SK-N-SH treated with all-trans-retinoic acid at 6 μM for 48 hours (cell line): ENCODE results near the gene CACNA1I.

Experiments used
- ATAC-seq: fragments of 200-7000 bp; cut with Tn5 transposase; 3 replicates; pipeline ENCODE4 v1.9.1; 2020; ENCODE audit warnings: mild to moderate bottlenecking, moderate library complexity
- ARNTL ChIP-seq: fragments of 450-650 bp; formaldehyde crosslinking; IDR thresholded peaks from 2 replicates; pipeline ENCODE4 v1.5.0; 2020; ENCODE audit warnings: low read depth, mild to moderate bottlenecking, moderate library complexity, borderline replicate concordance
- BACH2 ChIP-seq: fragments of 250-450 bp; sonication (Bioruptor Pico); IDR thresholded peaks from 2 replicates; pipeline ENCODE4 v1.9.0; 2021; ENCODE audit warnings: mild to moderate bottlenecking, borderline replicate concordance
- CSDC2 ChIP-seq: fragments of 250-450 bp; sonication (Bioruptor Pico); IDR thresholded peaks from 2 replicates; pipeline ENCODE4 v1.5.0; 2020; ENCODE audit warnings: mild to moderate bottlenecking, moderate library complexity
- ESRRG ChIP-seq: fragments of 250-450 bp; sonication (Bioruptor Pico); IDR thresholded peaks from 2 replicates; pipeline ENCODE4 v1.6.1; 2021; ENCODE audit warnings: mild to moderate bottlenecking
- OSR1 ChIP-seq: fragments of 250-450 bp; sonication (Bioruptor Pico); IDR thresholded peaks from 2 replicates; pipeline ENCODE4 v1.8.0; 2022; ENCODE audit warnings: moderate library complexity, mild to moderate bottlenecking, inconsistent platforms
- PPARA ChIP-seq: fragments of 250-450 bp; sonication (Bioruptor Pico); IDR thresholded peaks from 2 replicates; pipeline ENCODE4 v1.5.0; 2020; ENCODE audit warnings: mild to moderate bottlenecking, borderline replicate concordance
- RARB ChIP-seq: fragments of 250-450 bp; sonication (Bioruptor Pico); IDR thresholded peaks from 2 replicates; pipeline ENCODE4 v1.8.0; 2021; ENCODE audit warnings: mild to moderate bottlenecking, moderate library complexity
- SNAI2 ChIP-seq: fragments of 250-450 bp; sonication (Bioruptor Pico); IDR thresholded peaks from 2 replicates; pipeline ENCODE4 v1.5.0; 2020; ENCODE audit warnings: mild to moderate bottlenecking, moderate library complexity
- TCF4 ChIP-seq: fragments of 250-450 bp; sonication (Bioruptor Pico); IDR thresholded peaks from 2 replicates; pipeline ENCODE4 v1.8.0; 2021; ENCODE audit warnings: mild to moderate bottlenecking, moderate library complexity, borderline replicate concordance
- TOX ChIP-seq: fragments of 250-450 bp; sonication (Bioruptor Pico); IDR thresholded peaks from 2 replicates; pipeline ENCODE4 v1.8.0; 2021; ENCODE audit warnings: mild to moderate bottlenecking, moderate library complexity, borderline replicate concordance
- ZC3H10 ChIP-seq: fragments of 250-450 bp; sonication (Bioruptor Pico); IDR thresholded peaks from 2 replicates; pipeline ENCODE4 v1.5.1; 2021; ENCODE audit warnings: mild to moderate bottlenecking, moderate library complexity
- ZFP3 ChIP-seq: fragments of 250-450 bp; sonication (Bioruptor Pico); IDR thresholded peaks from 2 replicates; pipeline ENCODE4 v1.5.0; 2020; ENCODE audit warnings: mild to moderate bottlenecking, moderate library complexity
- ZFP30 ChIP-seq: fragments of 450-650 bp; formaldehyde crosslinking; IDR thresholded peaks from 2 replicates; pipeline ENCODE4 v1.5.0; 2022; ENCODE audit warnings: mild to moderate bottlenecking, moderate library complexity
- ZNF565 ChIP-seq: fragments of 450-650 bp; formaldehyde crosslinking; conservative IDR thresholded peaks from 2 replicates; pipeline ENCODE4 v1.5.0; 2020; ENCODE audit warnings: low read depth, mild to moderate bottlenecking, moderate library complexity
- ZNF70 ChIP-seq: fragments of 450-650 bp; formaldehyde crosslinking; IDR thresholded peaks from 2 replicates; pipeline ENCODE4 v1.5.0; 2020; ENCODE audit warnings: mild to moderate bottlenecking, moderate library complexity
- ZNF8 ChIP-seq: fragments of 450-650 bp; formaldehyde crosslinking; IDR thresholded peaks from 2 replicates; pipeline ENCODE4 v1.5.0; 2020; ENCODE audit warnings: mild to moderate bottlenecking, moderate library complexity
- TF ChIP-seq, protein P1 (sequence below): fragments of 250-450 bp; sonication (Bioruptor Pico); IDR thresholded peaks from 2 replicates; pipeline ENCODE4 v1.8.0; 2020; ENCODE audit warnings: mild to moderate bottlenecking, moderate library complexity, borderline replicate concordance
- TF ChIP-seq, protein P2 (sequence below): fragments of 250-450 bp; sonication (Bioruptor Pico); IDR thresholded peaks from 2 replicates; pipeline ENCODE4 v1.8.0; 2021; ENCODE audit warnings: low read depth, mild to moderate bottlenecking, moderate library complexity, borderline replicate concordance
- TF ChIP-seq, protein P3 (sequence below): fragments of 250-450 bp; sonication (Bioruptor Pico); IDR thresholded peaks from 2 replicates; pipeline ENCODE4 v1.5.0; 2020; ENCODE audit warnings: mild to moderate bottlenecking, moderate library complexity
- TF ChIP-seq, protein P4 (sequence below): fragments of 250-450 bp; sonication (Bioruptor Pico); IDR thresholded peaks from 2 replicates; pipeline ENCODE4 v1.5.1; 2020; ENCODE audit warnings: low read depth, mild to moderate bottlenecking, moderate library complexity
- TF ChIP-seq, protein P5 (sequence below): fragments of 250-450 bp; sonication (Bioruptor Pico); IDR thresholded peaks from 2 replicates; pipeline ENCODE4 v1.5.1; 2021; ENCODE audit warnings: mild to moderate bottlenecking, moderate library complexity

CACNA1I gene

DNA sequence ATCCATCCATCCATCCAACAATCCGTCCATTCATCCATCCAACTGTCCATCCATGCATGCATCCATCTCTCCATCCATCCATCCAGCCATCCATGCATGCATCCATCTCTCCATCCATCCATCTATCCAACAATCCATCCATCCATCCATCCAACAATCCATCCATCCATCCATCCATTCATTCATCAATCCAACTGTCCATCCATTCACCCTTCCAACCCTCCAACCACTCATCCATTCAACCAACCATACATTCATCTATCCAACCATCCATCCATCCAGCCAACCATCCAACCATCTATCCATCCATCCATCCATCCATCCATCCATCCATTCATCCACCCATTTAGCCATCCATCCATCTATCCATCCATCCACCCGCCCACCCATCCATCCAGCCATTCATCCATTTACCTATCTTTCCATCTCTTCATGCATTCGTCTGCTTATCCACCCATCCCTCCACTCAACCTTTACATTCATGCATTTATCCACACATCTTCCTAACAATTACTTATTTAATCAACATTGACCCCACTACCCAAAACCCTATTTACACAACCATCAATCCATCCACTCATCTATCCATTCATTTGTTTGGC lies 12.6 kb downstream of the CACNA1I start (continued):
- TF ChIP-seq ZNF565 (CRISPR knock-in tag) (no peak), ZC3H10 (CRISPR knock-in tag) (no peak), ARNTL (CRISPR knock-in tag) (no peak), TCF4 (CRISPR knock-in tag) (no peak), SNAI2 (CRISPR knock-in tag) (no peak), ZFP3 (CRISPR knock-in tag) (no peak), TOX (CRISPR knock-in tag) (no peak), ZFP30 (CRISPR knock-in tag) (no peak), ZNF8 (CRISPR knock-in tag) (no peak), ZNF70 (CRISPR knock-in tag) (no peak), CSDC2 (CRISPR knock-in tag) (no peak)
- TF ChIP-seq, protein P1, sequence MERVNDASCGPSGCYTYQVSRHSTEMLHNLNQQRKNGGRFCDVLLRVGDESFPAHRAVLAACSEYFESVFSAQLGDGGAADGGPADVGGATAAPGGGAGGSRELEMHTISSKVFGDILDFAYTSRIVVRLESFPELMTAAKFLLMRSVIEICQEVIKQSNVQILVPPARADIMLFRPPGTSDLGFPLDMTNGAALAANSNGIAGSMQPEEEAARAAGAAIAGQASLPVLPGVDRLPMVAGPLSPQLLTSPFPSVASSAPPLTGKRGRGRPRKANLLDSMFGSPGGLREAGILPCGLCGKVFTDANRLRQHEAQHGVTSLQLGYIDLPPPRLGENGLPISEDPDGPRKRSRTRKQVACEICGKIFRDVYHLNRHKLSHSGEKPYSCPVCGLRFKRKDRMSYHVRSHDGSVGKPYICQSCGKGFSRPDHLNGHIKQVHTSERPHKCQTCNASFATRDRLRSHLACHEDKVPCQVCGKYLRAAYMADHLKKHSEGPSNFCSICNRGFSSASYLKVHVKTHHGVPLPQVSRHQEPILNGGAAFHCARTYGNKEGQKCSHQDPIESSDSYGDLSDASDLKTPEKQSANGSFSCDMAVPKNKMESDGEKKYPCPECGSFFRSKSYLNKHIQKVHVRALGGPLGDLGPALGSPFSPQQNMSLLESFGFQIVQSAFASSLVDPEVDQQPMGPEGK (CRISPR knock-in tag) = no peak

DNA sequence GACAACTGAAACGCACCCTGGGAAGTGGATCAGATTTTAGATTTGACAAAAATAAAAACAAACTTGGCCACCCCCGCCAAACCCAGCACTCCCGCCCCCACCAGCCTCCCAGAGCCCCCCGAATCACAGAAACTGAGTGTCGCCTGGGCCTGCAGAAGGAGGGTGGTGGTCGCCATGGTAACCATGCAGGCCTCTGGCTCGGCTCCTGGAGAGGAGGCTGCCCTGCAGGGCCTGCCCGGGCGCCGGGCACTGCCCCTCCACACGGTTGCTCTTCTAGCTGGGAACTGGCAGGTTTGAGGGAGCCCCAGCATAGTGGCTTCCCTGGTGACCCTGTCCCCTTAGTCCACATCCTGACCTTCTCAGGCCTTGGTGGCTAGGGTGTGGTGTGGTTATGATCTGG lies 19.3 kb downstream of the CACNA1I start:
- ATAC-seq = no peak
- no peak for TF ChIP-seq ZNF70 (CRISPR knock-in tag)

DNA sequence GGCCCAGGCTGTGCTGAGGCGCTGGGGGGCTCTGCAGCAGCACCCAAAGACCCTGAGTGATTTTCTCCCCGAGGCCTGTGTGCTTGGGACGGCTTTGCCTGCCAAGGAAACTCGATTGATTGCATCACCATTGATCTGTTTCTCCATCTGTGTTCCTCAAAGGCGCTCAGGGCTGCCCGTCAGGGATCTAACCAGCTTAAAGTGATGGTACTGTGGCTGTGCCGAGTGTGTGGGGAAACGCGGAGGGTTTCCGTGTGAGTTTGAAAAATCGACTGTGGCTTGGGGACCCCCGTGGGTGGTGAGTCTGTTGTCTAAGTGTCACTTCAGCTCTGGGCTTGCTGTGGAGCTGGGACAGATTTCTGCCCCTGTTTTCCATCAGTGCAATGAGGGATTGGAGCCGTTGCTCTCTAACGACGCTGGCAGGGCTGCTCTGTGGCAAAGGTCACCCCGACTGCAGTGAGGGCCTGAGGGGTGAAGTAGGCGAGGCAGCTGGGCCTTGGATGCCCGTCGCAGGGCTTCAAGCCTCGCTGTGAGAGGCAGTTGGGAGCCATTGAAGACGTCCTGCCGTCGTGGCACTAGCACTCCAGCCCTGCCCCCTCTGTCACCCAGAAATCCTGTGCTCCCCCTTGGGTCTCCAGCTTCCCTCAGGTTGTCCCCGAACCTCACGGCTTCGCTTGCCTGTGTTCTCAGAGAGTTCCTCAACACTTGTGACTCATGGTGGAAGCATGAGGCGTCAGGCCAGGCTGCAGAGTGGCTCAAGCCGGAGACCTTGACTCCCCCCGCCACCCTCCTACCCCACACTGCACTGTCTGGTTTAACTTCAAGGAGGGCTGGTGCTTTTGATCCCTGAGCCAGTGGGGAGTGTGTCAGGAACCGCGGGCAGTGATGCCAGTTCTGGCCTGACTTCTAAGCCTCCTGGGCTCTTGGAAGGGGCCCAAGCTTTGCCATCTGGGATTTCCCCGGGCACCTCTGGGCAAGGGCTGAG lies 21.8 kb downstream of the CACNA1I start:
- TF ChIP-seq, protein P2, sequence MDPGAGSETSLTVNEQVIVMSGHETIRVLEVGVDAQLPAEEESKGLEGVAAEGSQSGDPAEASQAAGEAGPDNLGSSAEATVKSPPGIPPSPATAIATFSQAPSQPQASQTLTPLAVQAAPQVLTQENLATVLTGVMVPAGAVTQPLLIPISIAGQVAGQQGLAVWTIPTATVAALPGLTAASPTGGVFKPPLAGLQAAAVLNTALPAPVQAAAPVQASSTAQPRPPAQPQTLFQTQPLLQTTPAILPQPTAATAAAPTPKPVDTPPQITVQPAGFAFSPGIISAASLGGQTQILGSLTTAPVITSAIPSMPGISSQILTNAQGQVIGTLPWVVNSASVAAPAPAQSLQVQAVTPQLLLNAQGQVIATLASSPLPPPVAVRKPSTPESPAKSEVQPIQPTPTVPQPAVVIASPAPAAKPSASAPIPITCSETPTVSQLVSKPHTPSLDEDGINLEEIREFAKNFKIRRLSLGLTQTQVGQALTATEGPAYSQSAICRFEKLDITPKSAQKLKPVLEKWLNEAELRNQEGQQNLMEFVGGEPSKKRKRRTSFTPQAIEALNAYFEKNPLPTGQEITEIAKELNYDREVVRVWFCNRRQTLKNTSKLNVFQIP (CRISPR knock-in tag) = no peak
- TF ChIP-seq, protein P1 (CRISPR knock-in tag) = no peak
- TF ChIP-seq OSR1 (CRISPR knock-in tag) = no peak
- no peak for TF ChIP-seq ZNF8 (CRISPR knock-in tag)
- TF ChIP-seq BACH2 = no peak
- no peak for TF ChIP-seq ZFP30 (CRISPR knock-in tag)
- no peak for TF ChIP-seq SNAI2 (CRISPR knock-in tag)
- TF ChIP-seq, protein P3, sequence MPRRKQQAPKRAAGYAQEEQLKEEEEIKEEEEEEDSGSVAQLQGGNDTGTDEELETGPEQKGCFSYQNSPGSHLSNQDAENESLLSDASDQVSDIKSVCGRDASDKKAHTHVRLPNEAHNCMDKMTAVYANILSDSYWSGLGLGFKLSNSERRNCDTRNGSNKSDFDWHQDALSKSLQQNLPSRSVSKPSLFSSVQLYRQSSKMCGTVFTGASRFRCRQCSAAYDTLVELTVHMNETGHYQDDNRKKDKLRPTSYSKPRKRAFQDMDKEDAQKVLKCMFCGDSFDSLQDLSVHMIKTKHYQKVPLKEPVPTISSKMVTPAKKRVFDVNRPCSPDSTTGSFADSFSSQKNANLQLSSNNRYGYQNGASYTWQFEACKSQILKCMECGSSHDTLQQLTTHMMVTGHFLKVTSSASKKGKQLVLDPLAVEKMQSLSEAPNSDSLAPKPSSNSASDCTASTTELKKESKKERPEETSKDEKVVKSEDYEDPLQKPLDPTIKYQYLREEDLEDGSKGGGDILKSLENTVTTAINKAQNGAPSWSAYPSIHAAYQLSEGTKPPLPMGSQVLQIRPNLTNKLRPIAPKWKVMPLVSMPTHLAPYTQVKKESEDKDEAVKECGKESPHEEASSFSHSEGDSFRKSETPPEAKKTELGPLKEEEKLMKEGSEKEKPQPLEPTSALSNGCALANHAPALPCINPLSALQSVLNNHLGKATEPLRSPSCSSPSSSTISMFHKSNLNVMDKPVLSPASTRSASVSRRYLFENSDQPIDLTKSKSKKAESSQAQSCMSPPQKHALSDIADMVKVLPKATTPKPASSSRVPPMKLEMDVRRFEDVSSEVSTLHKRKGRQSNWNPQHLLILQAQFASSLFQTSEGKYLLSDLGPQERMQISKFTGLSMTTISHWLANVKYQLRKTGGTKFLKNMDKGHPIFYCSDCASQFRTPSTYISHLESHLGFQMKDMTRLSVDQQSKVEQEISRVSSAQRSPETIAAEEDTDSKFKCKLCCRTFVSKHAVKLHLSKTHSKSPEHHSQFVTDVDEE (CRISPR knock-in tag) = no peak
- TF ChIP-seq TOX (CRISPR knock-in tag) = no peak
- TF ChIP-seq ESRRG (CRISPR knock-in tag) = no peak
- TF ChIP-seq, protein P4, sequence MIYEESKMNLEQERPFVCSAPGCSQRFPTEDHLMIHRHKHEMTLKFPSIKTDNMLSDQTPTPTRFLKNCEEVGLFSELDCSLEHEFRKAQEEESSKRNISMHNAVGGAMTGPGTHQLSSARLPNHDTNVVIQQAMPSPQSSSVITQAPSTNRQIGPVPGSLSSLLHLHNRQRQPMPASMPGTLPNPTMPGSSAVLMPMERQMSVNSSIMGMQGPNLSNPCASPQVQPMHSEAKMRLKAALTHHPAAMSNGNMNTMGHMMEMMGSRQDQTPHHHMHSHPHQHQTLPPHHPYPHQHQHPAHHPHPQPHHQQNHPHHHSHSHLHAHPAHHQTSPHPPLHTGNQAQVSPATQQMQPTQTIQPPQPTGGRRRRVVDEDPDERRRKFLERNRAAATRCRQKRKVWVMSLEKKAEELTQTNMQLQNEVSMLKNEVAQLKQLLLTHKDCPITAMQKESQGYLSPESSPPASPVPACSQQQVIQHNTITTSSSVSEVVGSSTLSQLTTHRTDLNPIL (CRISPR knock-in tag) = no peak
- TF ChIP-seq ARNTL (CRISPR knock-in tag) = no peak
- TF ChIP-seq, protein P5, sequence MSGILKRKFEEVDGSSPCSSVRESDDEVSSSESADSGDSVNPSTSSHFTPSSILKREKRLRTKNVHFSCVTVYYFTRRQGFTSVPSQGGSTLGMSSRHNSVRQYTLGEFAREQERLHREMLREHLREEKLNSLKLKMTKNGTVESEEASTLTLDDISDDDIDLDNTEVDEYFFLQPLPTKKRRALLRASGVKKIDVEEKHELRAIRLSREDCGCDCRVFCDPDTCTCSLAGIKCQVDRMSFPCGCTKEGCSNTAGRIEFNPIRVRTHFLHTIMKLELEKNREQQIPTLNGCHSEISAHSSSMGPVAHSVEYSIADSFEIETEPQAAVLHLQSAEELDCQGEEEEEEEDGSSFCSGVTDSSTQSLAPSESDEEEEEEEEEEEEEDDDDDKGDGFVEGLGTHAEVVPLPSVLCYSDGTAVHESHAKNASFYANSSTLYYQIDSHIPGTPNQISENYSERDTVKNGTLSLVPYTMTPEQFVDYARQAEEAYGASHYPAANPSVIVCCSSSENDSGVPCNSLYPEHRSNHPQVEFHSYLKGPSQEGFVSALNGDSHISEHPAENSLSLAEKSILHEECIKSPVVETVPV (CRISPR knock-in tag) = no peak
- TF ChIP-seq ZNF565 (CRISPR knock-in tag) = no peak
- no peak for TF ChIP-seq PPARA (CRISPR knock-in tag)
- TF ChIP-seq TCF4 (CRISPR knock-in tag) = no peak
- TF ChIP-seq RARB = no peak
- no peak for TF ChIP-seq ZFP3 (CRISPR knock-in tag)
- peak; percentile 97 for ATAC-seq
